K562 (cell line): Measurements from ENCODE around the gene NF1. TPM values are rescaled to one million over a fixed set of nuclear protein-coding genes. Genes with fewer than 3 reads are reported as not detected.

ENCODE experiments used
- ATAC-seq: fragments of 200-7000 bp; cut with Tn5 transposase; 3 replicates; pipeline ENCODE4 v1.9.1; 2020; ENCODE audit warnings: moderate library complexity
- BruUV-seq: library from RNA; stranded (reverse); fragments of 400-500 nt; replicated peaks from 2 replicates; lab custom pipeline; 2021; lab: Mats Ljungman, UMichigan
- CTCF ChIA-PET: fragments of 300-600 bp; formaldehyde crosslinking; extraction: SDS; loops from one replicate; lab custom pipeline; 2021; ENCODE audit warnings: low intra/inter-chr PET ratio; lab: Yijun Ruan, JAX
- POLR2A ChIA-PET: fragments of 300-600, 350-650 bp; sonication (Branson Sonifier 250); formaldehyde crosslinking; extraction: SDS; loops from one replicate; lab custom pipeline; 2021; ENCODE audit warnings: antibody characterized with exemption, inconsistent platforms; lab: Yijun Ruan, JAX
- DNase-seq, 4 experiments: peaks; one replicate each; pipeline versions ENCODE4 v3.0.0 to v3.0.0-alpha.2; 2011 to 2018; ENCODE audit warnings: low spot score in 3 of 4, mixed read lengths in 3 of 4; ENCODE audit errors: extremely low read depth in 1 of 4
- FAIRE-seq: peaks from 2 replicates; lab custom pipeline; 2011; peaks lifted over from hg19 to GRCh38; lab: Jason Lieb, UNC
- H2AFZ ChIP-seq: 2 replicates; pipeline ENCODE4 v1.6.0; 2011; ENCODE audit warnings: low read depth, low read length, control low read depth, inconsistent platforms
- H3K27ac ChIP-seq: fragments of 200-600 bp; 3 replicates; pipeline ENCODE4 v1.8.0; 2011; ENCODE audit warnings: low read depth, mild to moderate bottlenecking, control low read depth, inconsistent platforms, low read length, moderate library complexity, mixed read lengths; ENCODE audit errors: extremely low read depth
- H3K27me3 ChIP-seq, 2 experiments: fragments of 300-600 bp in 1 of 2; 2 replicates in 1 of 2; 3 replicates in 1 of 2; pipeline versions ENCODE4 v1.6.0 to v1.8.0; 2011; ENCODE audit warnings: inconsistent platforms in 2 of 2, low read length in 2 of 2, mild to moderate bottlenecking in 1 of 2, mixed read lengths in 1 of 2, moderate library complexity in 1 of 2; ENCODE audit not compliant: control insufficient read depth in 2 of 2, insufficient read depth in 2 of 2
- H3K36me3 ChIP-seq: fragments of 300-600 bp; 3 replicates; pipeline ENCODE4 v1.8.0; 2011; ENCODE audit warnings: mild to moderate bottlenecking, low read length, inconsistent platforms; ENCODE audit not compliant: control insufficient read depth, insufficient read depth
- H3K4me1 ChIP-seq, 2 experiments: fragments of 200-600 bp in 1 of 2; replicated peaks in 1 of 2; 2 replicates in 1 of 2; 3 replicates in 1 of 2; pipeline versions ENCODE4 v1.5.1 to v1.8.0; 2011; ENCODE audit warnings: inconsistent platforms in 2 of 2, low read length in 2 of 2, mild to moderate bottlenecking in 1 of 2, mixed read lengths in 1 of 2, moderate library complexity in 1 of 2; ENCODE audit not compliant: control insufficient read depth in 2 of 2, insufficient read depth in 2 of 2
- H3K4me2 ChIP-seq: 2 replicates; pipeline ENCODE4 v1.6.1; 2011; ENCODE audit warnings: low read length, control low read depth, inconsistent platforms, mixed read lengths; ENCODE audit not compliant: insufficient read depth
- H3K4me3 ChIP-seq: fragments of 200-600 bp; sonication (generic), shearing (Covaris generic); 2 replicates; pipeline ENCODE4 v1.5.1; 2016; ENCODE audit warnings: control low read depth, inconsistent platforms
- H3K79me2 ChIP-seq: fragments of 200-600 bp; 3 replicates; pipeline ENCODE4 v1.8.0; 2011; ENCODE audit warnings: low read length, inconsistent platforms; ENCODE audit not compliant: control insufficient read depth, insufficient read depth
- H3K9ac ChIP-seq, 2 experiments: 2 replicates each; pipeline versions ENCODE4 v1.6.0 to v1.6.1; 2011; ENCODE audit warnings: low read depth in 2 of 2, low read length in 2 of 2, control low read depth in 1 of 2, inconsistent platforms in 1 of 2, mild to moderate bottlenecking in 1 of 2, mixed read lengths in 1 of 2; ENCODE audit not compliant: insufficient read depth in 1 of 2
- H3K9me1 ChIP-seq: one replicate; pipeline ENCODE4 v1.6.0; 2011; ENCODE audit warnings: inconsistent platforms, mild to moderate bottlenecking, low read length, moderate library complexity; ENCODE audit not compliant: control insufficient read depth, insufficient read depth
- H3K9me3 ChIP-seq: replicated peaks from 2 replicates; pipeline ENCODE4 v1.5.1; 2011; ENCODE audit warnings: low read depth, low read length, inconsistent platforms; ENCODE audit not compliant: control insufficient read depth, insufficient read depth
- H4K20me1 ChIP-seq: replicated peaks from 2 replicates; pipeline ENCODE4 v1.6.1; 2011; ENCODE audit warnings: low read length, inconsistent platforms, mixed read lengths; ENCODE audit not compliant: control insufficient read depth, insufficient read depth
- KAT2B ChIP-seq: IDR thresholded peaks from one replicate; pipeline ENCODE4 v1.6.1; 2012; ENCODE audit warnings: low read depth, mild to moderate bottlenecking, control low read depth, inconsistent platforms, low read length, moderate library complexity
- SIN3A ChIP-seq, 2 experiments: fragments of 150-350 bp in 1 of 2; IDR thresholded peaks; 2 replicates each; pipeline ENCODE4 v1.6.1; 2011 to 2016; ENCODE audit warnings: borderline replicate concordance in 2 of 2, low read depth in 2 of 2, low read length in 2 of 2, mild to moderate bottlenecking in 2 of 2, moderate library complexity in 2 of 2; ENCODE audit not compliant: control insufficient read depth in 1 of 2
- ZBTB2 ChIP-seq: fragments of 450-650 bp; IDR thresholded peaks from 2 replicates; pipeline ENCODE4 v1.6.1; 2016; ENCODE audit warnings: antibody characterized with exemption
- WGBS: fragments of 100-300 bp; shearing (Covaris generic); methylation state at CpG from one replicate; pipeline ENCODE4 v1.1.6; 2016; ENCODE audit warnings: low coverage, mixed read lengths; ENCODE audit not compliant: insufficient coverage; ENCODE audit errors: missing lambda C conversion rate; 5-methylcytosine and 5-hydroxymethylcytosine counted together
- in situ Hi-C: fragments of 300-500 bp; cut with MboI; formaldehyde crosslinking; loops from 4 replicates; pipeline ENCODE4 v1.15.0; 2018; ENCODE audit warnings: inconsistent platforms, mixed read lengths
- intact Hi-C: fragments of 100-400 bp; cut with micrococcal nuclease; formaldehyde crosslinking; loops from 2 replicates; pipeline ENCODE4 v1.14.2; 2022
- polyA plus RNA-seq, 8 experiments: library from polyadenylated mRNA; depleted of rRNA in 4 of 8; stranded (reverse) in 5 of 8; unstranded in 3 of 8; fragments of >200 nt; fragmentation: Nextera tagmentation in 2 of 8; fragmentation: Illumina TruSeq in 1 of 8; extraction: Ambion mirVana in 2 of 8; extraction: Trizol in 1 of 8; gene quantifications; 2 replicates each; pipeline versions ENCODE4 v1.2.1 to v1.2.3, GENCODE V29; 2011 to 2014; ENCODE audit warnings: inconsistent platforms in 1 of 8, missing spikeins in 1 of 8
- total RNA-seq, 7 experiments: library from RNA; depleted of rRNA in 6 of 7; stranded (reverse); fragments of >200 nt in 6 of 7; fragmentation: Illumina TruSeq in 2 of 7; extraction: Trizol in 2 of 7; gene quantifications; 2 replicates each; pipeline versions ENCODE4 v1.2.1 to v1.2.3, GENCODE V29; 2011 to 2021; ENCODE audit warnings: low replicate concordance in 1 of 7

Gene NF1
- total and polyA plus RNA-seq, 9 of the 15 experiments (the other 6 are each of a cell fraction or from before 2014, with no cell fraction given), result 3.4 to 41.9 (median 24.3) TPM

GRCh38 chr17:31096106-31096436 lies 1.3 kb downstream of the NF1 start:
- ChIA-PET POLR2A (interaction anchor here (0.8 to 2.2 kb wide), 5 partner anchors 8 to 265 kb away, joined by 3 to 10 read pairs (median 6); no protein-coding TSS in a partner anchor), CTCF (no interaction called here)
- Histone ChIP-seq H3K36me3 (no peaks in the 10 kb centered on the region; the same call in none of the 3 replicates), H4K20me1 (no peaks in the 10 kb centered on the region), H3K9me3 (no peaks in the 10 kb centered on the region), H3K27ac (peak overlapping the region; percentile 93), H3K4me1 (peaks cover 9 to 11% of the 10 kb centered on the region in 2 experiments; a peak in 4 of 5 replicates), H2AFZ (peak overlapping the region; percentile 64; the same call in 1 of the 2 replicates), H3K4me2 (peak overlapping the region; percentile 86), H3K27me3 (no peaks in the 10 kb centered on the region), H3K4me3 (peak overlapping the region; percentile 99), H3K79me2 (peaks cover 54% of the 10 kb centered on the region), H3K9me1 (no peaks in the 10 kb centered on the region), H3K9ac (peak overlapping the region; percentile 74 to 94; a peak in 3 of 4 replicates)
- TF ChIP-seq KAT2B (no peak), ZBTB2 (no peak), SIN3A (IDR thresholded peaks at IDR 0.05; ENCODE audit: borderline replicate concordance in 2 of 2, control insufficient read depth in 1 of 2, low read depth in 2 of 2, low read length in 2 of 2) (0 out of 4 replicates have a peak, but pooled peaks of 1 of the 2 experiments have one; percentile 12)
- BruUV-seq, result no TSS peak
- FAIRE-seq (peak; percentile 56), ATAC-seq (no peak), DNase-seq (peak in 1 of 4 experiments; percentile 13)
- intact Hi-C loops, result no loop called here
- in situ Hi-C loops, result no loop called here
- 9% methylated on average over 5 of the region's 5 CpGs for WGBS
